ENCODE results near the gene TRPV3.

Gene TRPV3

DNA sequence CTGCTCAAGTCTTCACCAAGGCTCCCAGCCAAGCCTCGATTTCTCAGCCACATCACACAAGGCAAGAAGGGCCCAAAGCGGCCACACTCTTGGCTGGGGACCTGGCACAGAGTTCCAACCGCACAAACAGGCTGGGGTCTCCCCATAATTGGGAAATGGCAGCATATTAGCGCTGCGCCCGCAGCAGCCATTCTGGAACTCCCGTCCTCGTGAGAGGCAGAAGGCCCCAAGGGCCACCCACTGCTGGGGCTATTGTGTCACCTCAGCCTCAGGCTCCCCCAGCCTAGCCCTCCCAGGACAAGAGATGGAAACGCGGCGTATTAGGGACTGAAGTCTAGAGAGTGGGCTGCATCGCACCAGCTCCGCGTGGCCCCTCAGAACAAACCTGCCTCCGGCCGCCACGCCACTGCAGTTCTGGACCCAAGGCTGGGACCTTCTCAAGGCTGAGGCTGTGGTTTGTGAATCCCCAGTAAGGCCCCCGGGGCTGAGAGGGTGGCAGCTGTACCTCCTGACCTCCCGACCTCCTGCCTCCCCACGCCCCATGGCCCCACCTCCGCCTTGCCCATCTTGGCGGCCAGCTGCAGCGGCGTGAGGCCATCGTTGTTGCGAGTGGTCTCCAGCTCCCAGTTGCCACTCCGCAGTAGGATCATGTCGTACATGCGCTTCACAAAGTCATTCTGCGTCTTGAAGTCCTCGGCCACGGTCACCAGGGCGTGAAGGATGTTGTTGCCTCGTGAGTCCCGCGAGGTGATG, 25.3 kb downstream of the TRPV3 start:
- Histone ChIP-seq H3F3A (ENCODE audit: control insufficient read depth, insufficient read depth) (no peaks in the 10 kb centered on the region; the same call in 1 of the 2 replicates), H3K79me2 (ENCODE audit: control insufficient read depth, low read length) (no peaks in the 10 kb centered on the region), H3K4me2 (ENCODE audit: low read length) (no peak overlapping the region), H3K9me3 (ENCODE audit: control insufficient read depth, insufficient read depth, low read length) (no peaks in the 10 kb centered on the region), H3K4me3 (ENCODE audit: low read length) (no peak overlapping the region), H3K9me2 (replicated peaks; ENCODE audit: control insufficient read depth, low read length) (no peaks in the 10 kb centered on the region), H4K20me1 (ENCODE audit: control insufficient read depth, insufficient read depth, low read depth, low read length) (no peaks in the 10 kb centered on the region), H3K4me1 (ENCODE audit: control insufficient read depth, low read length) (0 out of 2 replicates have a peak, but pooled peaks cover 5% of the 10 kb centered on the region), H3K36me3 (ENCODE audit: control insufficient read depth, low read length) (no peaks in the 10 kb centered on the region), H3K27me3 (ENCODE audit: control insufficient read depth, low read length) (no peaks in the 10 kb centered on the region), H3K27ac (ENCODE audit: low read depth, low read length) (no peak overlapping the region)
- no peak for TF ChIP-seq CTCF (IDR thresholded peaks at IDR 0.05; ENCODE audit: low read depth, low read length, poor library complexity, severe bottlenecking)
- TF ChIP-seq EZH2phosphoT487 (IDR thresholded peaks at IDR 0.05; ENCODE audit: borderline replicate concordance, low read length), result no peak

- Histone ChIP-seq H3K9me3 (ENCODE audit: control insufficient read depth, insufficient read depth, low read length) (no peaks in the 10 kb centered on the region), H4K20me1 (ENCODE audit: control insufficient read depth, insufficient read depth, low read depth, low read length) (no peaks in the 10 kb centered on the region), H3K27me3 (ENCODE audit: control insufficient read depth, low read length) (no peaks in the 10 kb centered on the region), H3K4me1 (ENCODE audit: control insufficient read depth, low read length) (0 out of 2 replicates have a peak, but pooled peaks cover 5% of the 10 kb centered on the region), H3K79me2 (ENCODE audit: control insufficient read depth, low read length) (no peaks in the 10 kb centered on the region), H3K36me3 (ENCODE audit: control insufficient read depth, low read length) (no peaks in the 10 kb centered on the region), H3K4me2 (ENCODE audit: low read length) (no peak overlapping the region), H3K9me2 (replicated peaks; ENCODE audit: control insufficient read depth, low read length) (no peaks in the 10 kb centered on the region), H3F3A (ENCODE audit: control insufficient read depth, insufficient read depth) (no peaks in the 10 kb centered on the region; the same call in 1 of the 2 replicates), H3K4me3 (ENCODE audit: low read length) (no peak overlapping the region), H3K27ac (ENCODE audit: low read depth, low read length) (no peak overlapping the region)
- TF ChIP-seq CTCF (IDR thresholded peaks at IDR 0.05; ENCODE audit: low read depth, low read length, poor library complexity, severe bottlenecking) (no peak), EZH2phosphoT487 (IDR thresholded peaks at IDR 0.05; ENCODE audit: borderline replicate concordance, low read length) (no peak)
Observed at GRCh38 chr17:3531266-3532101, 26.1 kb downstream of the TRPV3 start.

GRCh38 chr17:3529817-3530741, 27.5 kb downstream of the TRPV3 start:
- Histone ChIP-seq H3K36me3 (ENCODE audit: control insufficient read depth, low read length) (no peaks in the 10 kb centered on the region), H3K4me1 (ENCODE audit: control insufficient read depth, low read length) (0 out of 2 replicates have a peak, but pooled peaks cover 5% of the 10 kb centered on the region), H3K9me2 (replicated peaks; ENCODE audit: control insufficient read depth, low read length) (no peaks in the 10 kb centered on the region), H4K20me1 (ENCODE audit: control insufficient read depth, insufficient read depth, low read depth, low read length) (no peaks in the 10 kb centered on the region), H3K4me3 (ENCODE audit: low read length) (no peak overlapping the region), H3K27me3 (ENCODE audit: control insufficient read depth, low read length) (no peaks in the 10 kb centered on the region), H3K27ac (ENCODE audit: low read depth, low read length) (no peak overlapping the region), H3K79me2 (ENCODE audit: control insufficient read depth, low read length) (no peaks in the 10 kb centered on the region), H3K4me2 (ENCODE audit: low read length) (no peak overlapping the region), H3K9me3 (ENCODE audit: control insufficient read depth, insufficient read depth, low read length) (no peaks in the 10 kb centered on the region), H3F3A (ENCODE audit: control insufficient read depth, insufficient read depth) (no peaks in the 10 kb centered on the region; the same call in 1 of the 2 replicates)
- TF ChIP-seq EZH2phosphoT487 (IDR thresholded peaks at IDR 0.05; ENCODE audit: borderline replicate concordance, low read length) (no peak), CTCF (IDR thresholded peaks at IDR 0.05; ENCODE audit: low read depth, low read length, poor library complexity, severe bottlenecking) (no peak)
